ENCODE results near the gene ATP9B.
"Not testable (repeated sequence)": the region's sequence is repeated elsewhere in the genome, so short reads cannot be mapped to it uniquely, and the experiment has no call there.

ATP9B gene

DNA sequence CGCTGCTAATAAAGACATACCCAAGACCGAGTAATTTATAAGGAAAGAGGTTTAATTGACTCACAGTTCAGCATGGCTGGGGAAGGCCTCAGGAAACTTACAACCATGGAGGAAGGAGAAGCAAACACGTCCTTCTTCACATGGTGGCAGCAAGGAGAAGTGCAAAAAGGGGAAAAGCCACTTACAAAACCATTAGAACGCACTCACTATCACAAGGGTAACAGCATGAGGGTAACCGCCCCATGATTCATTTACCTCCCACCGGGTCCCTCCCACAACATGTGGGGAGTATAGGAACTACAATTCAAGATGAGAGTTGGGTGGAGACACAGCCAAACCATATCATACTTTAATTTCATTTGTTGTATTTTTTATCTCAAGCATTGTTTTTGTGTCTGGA lies 67.5 kb downstream of the ATP9B start:
- DNase-seq = peak; percentile 53

DNA sequence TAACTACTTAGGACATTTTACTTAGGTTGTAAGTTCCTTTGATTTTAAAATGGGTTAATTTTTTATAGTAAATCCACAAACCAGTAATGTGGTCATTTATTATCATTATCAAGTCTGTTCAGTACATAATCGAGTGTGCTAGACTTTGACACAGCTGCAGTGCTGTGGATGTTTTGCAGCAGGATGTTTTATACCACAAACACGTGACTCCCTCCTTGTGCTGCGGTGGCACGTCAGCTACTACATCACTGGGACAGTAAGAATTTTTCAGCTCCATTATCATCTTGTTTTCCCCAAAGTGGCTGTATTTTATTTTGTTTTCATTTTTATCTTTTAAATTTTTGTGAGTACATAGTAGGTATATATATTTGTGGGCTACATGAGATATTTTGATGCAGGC lies 70.0 kb downstream of the ATP9B start:
- no peak for DNase-seq

DNA sequence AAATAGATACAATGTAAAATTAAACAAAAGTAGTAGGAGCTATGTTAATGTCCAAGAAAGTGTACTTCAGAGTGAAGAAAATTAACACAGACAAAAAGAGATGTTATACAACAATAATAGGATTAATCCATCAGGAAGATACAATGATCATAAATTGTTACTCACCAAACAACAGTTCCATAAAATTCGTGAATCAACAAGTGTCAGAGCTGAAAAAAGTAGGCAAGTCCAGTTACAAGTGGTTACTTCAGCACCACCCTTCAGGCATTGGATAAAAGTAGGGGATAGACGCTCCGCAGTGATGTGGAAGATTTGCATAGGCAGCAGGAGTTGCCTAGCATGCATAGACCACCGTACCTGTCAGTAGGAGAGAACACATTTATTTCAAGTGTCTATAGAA lies 77.8 kb downstream of the ATP9B start:
- no peak for DNase-seq

DNA sequence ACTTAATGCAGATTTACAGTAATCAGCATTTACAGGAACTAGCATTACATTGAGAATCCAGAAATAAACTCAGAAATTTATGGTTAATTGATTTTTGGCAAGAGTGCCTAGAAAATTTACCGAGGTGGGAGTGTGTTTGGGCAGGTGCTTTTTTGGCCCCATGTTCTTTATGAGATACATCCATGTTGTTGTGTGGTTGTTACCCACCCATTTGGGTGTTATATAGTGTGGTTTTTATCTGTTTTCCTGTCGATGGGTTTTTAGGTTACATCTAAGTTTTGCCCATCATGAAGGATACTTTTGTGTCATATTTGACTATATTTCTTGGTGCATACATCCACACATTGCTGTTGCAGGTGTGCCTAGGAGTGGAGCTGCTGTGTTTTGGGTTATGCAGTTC lies 82.0 kb downstream of the ATP9B start:
- no peak for DNase-seq

DNA sequence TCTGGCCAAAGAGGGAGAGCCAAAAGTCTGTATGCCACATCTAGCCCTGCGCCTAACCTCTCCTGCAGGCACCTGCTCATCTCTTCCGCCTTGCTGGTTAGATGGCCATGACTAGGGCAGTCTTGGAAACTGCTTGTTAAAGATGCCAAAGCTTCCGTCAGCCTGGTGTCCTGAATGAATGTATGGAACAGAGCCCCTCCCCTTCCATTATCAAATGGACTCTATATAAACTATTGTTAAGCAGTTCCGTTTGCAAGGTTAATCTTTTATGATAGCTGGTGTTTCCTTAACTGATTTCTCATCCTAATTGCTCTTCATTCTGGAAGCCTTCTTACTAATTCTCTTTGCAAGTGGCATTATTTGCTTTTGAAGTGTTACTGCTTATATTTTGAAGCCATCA lies 87.1 kb downstream of the ATP9B start:
- DNase-seq = no peak

DNA sequence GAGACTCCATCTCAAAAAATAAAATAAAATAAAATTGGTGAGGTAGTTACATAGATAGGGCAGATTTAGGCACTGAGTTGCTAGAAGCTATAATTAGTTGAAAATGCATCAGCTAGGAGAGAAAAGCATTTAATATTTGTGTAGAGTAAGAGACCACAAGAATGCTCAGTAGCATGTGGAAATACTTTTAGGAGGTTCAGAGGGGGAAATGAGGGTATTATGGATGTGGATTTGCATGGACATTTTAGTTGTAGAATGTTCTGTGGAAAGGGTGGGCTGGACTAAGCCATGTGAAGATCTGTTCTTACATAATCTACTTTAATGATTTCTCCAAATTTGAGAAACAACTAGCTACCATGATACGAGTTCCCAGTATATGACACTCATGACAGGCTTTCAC lies 95.5 kb downstream of the ATP9B start:
- no peak for DNase-seq

DNA sequence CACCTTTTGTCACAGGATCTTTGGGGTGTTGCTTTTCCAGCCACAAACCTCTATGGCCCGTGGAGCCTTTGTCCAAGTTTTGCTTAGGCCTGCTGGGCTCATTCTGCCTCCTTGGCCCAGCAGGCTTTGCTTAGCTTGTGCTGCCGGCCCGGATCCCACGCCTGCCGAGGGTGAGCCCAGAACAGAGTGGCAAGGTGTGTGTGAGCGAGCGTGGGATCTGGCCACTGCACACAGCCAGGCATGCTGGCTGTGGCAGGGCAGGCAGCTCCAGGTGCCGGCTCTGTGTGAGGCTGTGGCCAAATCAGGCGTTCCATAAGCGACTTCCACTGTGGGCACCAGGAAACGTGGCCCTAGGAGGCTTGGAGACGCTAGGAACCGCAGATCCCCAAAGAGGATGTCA lies 97.5 kb downstream of the ATP9B start:
- DNase-seq = no peak

DNA sequence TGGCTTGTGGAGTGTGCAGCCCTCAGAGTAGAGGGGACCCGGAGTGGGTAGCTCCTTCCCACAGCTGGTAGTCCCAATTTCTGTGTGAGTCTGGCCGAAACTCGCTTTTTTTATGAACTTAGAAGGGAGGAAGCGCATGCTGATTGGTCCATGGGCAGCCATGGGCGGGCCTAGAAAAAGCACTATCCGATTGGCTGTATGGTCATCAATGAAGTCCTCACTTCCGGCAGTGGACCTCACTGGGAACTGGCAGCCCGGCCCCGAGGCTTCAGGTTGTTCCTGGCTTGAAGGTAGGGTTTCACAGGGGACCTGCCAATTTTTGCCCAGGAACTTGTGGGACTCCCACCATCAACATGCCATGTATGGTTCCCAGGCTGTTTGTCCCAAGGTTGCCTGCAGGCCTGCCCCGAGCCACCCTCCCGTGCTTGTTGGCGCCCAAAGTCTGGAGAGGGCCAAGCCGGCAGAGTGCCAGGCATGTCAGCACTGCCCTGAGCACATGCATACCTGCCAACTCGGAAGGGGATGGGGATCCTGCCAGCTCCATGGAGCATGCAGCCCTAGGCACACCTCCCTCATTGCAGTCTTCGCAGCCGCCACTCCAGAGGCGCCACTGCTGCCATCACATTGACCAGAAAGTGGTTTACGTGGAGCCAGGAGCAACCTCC lies 98.5 kb downstream of the ATP9B start:
- DNase-seq = no peak

DNA sequence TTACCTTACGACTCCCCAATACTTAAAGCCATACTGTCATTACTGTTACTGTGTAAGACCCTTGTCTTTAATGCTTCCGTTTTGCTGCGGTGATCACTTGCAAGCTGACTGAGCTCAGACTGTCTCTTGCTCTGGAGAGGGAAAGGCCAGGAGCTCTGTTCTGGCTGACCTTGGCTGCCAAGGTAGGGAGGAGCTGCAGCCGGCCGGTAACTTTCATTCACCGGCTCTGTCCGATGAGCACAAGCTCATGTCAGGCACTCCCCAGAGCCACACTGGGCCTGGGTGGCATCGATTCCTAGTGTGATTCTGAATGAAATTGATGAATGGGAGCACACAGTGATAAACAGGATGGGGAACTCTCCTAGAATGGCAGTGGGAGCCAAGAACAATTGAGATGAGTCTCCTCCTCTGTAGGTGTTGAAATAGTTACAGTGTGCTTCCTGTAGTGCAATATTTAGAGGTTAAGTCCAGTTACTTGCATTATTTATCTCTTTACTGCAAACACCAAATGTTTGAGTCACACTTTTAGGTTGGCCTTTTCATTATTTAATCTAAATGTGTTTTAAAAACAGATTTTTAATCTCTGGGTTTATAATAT lies 100.9 kb downstream of the ATP9B start:
- peak; percentile 17 for DNase-seq

DNA sequence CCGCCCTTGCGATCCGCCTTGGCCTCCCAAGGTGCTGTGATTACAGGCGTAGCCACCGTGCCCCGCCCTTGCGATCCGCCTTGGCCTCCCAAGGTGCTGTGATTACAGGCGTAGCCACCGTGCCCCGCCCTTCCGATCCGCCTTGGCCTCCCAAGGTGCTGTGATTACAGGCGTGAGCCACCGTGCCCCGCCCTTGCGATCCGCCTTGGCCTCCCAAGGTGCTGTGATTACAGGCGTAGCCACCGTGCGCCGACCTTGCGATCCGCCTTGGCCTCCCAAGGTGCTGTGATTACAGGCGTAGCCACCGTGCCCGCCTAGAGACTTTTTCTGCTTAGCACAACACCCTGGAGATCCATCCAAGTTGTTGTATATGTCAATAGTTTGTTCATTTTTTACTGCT lies 103.1 kb downstream of the ATP9B start:
- DNase-seq = not testable (repeated sequence)

DNA sequence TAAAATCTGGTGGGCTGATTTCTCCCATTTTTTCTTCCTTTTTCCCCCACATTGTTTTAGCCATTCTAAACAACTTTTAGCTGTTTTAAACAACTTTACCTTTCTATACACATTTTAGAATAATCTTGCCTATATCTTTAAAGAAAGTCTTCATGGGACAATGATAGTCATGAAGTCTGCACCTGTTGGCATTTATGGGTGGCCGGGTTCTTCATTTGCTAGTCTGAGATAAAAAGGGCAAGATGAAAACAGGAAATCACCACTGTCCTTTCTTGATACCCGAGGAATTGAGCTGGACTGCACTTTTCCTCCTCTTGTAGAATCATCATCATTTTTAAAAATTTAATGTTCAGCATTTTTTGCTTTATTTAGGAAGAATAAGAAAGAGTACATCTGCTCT lies 104.5 kb downstream of the ATP9B start:
- no peak for DNase-seq

DNA sequence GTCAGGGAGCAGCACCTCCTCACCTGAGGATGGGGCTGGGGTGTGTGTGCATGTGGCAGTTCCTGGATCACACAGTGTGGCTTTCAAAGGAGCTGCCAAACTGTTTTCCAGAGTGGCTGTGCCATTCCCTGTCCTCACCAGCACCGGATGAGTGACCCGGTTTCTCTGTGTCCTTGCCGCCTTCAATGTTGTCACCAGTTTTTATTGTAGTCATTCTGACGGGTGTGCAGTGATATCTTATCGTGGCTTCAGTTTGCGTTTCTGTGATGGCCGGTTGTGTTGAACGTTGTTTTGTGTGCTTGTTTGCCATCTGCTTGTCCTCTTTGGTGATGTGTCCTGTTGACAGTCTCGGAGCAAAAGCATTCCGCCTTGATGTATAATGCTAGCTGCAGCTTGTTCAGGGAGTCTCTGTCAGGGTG lies 108.9 kb downstream of the ATP9B start:
- no peak for DNase-seq

DNA sequence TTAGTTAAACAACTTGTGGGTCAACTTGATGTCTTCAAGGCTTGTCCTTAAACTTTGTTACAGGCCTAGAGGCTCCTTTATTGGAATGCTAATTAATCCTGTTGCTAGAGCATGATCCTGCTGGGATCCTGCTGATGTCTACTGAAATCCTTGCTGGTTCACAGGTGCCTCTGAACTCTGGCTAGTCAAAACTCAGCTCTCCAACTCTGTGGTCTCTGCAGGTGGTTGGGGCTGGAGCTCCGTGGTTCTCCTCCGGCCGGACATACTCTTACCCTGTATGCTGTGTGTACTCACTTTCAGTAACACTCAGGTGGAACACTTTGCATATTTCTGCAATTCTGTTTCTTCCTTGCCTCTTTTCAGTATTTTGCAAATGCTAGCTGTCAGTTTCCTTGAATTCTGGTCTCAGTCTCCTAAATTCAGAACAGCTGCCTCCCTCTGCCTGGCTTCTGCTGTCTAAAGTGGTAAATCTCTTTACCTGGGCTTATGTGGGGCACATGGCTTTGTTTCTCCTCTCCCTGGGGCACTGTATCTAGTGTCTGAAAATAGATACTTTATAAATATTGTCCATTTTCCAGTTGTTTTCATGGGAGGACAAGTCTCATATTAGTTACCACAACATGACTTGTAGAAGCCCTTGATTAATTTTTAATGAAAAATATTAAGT lies 113.0 kb downstream of the ATP9B start:
- no peak for DNase-seq

DNA sequence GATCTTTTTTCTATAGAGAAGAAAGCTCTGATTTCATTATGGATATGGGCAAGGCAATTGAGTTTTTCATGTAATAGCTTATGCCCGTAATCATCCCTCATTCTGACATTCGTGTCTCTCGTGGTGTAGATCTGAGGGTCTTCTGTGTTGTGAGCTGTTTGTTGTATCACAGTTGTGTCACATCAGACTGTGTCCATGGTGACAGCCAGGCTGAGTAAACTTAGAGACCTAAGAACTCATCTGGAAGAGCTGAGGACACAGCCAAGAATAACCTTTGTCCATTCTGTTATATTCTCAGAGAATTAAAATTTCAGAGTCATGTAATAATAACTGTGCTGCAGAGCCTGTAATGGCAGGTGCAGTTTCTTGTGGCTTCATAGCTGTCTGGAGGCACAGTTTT lies 116.5 kb downstream of the ATP9B start:
- no peak for DNase-seq

DNA sequence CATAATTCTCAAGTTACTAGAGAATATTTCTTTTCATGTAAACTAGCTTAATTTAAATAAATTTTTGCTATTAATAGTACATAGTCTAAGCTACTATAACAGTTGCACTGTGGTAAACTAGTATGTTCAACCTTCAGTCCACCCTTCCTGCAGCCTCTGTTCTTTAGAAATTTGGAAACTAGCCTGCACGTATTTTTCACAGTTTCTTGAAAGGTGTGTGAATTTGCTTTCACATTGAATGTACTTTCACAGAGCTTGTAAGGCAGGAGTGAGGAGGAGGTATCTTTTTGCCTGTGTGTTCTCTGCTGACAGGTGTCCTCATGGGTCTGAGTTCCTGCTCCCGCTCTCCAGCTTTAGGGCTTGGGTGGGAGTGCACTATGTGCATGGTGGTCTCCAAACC lies 117.5 kb downstream of the ATP9B start:
- no peak for DNase-seq

DNA sequence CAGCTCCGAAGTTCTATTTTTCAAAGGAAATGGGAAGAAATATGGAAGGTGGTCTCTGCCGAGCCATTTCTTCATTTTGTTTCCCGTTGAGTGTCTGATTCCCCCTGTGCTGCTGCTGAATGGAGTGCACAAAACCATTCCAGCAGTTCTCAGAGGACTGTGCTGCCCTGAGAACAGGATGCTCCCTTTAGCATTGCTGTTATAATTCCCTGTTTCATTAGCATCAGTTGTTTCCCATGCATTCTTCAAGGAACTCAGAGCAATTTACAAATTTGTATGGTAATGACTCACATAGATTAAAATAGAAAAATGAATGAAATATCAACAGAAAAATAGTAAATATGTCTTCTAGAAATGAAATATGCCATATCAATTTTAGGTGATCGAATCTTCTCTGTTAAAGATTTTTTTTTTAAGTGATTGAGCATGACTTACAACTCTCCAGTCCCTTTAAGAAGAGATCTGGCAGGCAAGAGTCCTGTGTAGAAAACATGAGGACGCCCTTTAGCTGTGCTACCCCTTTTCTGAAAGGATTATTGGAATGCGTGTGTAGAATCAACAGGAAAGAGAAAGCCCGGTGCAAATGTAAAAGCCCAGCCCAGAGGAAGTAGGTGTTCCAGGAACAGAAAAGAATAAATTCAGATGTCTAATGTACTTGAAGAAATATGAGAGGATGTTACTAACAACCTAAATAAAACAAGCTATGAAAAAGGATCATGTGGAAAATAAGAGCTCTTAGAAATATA lies 118.5 kb downstream of the ATP9B start:
- no peak for DNase-seq

DNA sequence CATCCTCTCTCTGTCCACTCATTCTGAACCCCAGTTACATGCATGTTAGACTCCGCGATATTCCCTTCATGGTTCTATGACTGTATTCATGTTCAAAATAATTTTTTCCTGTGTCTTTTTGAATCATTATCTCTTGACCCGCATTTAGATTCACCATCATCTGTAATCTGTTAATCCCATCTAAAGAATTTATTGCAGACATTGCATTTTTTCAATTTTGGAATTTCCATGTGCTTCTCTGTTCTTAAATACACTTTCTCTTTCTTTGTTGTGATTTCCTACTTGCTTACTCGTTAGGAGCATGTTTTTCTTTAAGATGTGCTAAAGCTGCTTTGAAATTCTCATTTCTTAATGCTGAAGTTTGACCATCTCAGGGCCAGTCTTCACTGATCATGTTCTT lies 122.2 kb downstream of the ATP9B start:
- DNase-seq = no peak

DNA sequence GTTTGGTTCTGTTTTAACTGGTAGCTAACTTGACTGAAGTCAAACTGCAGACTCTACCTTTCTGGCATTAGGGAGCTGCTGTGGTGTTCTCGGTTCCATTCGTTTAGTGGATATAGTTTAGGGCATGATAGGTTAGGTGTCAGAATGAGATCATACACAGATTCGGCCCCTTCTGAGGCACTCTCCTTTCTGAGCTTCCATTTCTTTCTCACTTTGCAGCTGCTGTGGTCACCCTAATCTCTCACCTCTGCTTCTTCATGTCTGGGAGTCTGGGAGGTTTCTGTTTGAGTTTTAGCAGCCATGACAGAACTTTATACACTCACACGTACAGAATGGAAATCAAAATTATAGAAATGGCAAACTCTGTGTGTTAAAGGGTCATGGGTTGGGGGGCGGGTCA lies 122.8 kb downstream of the ATP9B start:
- DNase-seq = no peak

DNA sequence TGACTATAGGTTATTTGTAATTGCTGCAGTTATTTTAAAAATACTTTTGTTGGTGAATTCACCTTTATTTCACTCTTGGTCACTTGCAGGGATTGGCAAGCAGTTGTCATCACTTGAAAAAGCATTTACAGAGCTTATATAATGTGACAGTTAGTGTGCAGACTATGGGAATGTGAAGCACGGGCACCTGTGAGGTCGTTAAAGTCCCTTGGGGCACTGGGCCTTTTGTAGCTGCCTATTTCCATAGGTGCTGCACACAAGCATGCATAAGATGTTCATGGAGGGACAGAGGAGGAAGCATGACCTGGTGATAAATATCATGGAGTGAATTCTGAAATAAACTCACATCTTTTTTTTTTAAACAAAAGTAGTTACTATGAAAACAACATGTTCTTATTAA lies 124.6 kb downstream of the ATP9B start:
- no peak for DNase-seq

DNA sequence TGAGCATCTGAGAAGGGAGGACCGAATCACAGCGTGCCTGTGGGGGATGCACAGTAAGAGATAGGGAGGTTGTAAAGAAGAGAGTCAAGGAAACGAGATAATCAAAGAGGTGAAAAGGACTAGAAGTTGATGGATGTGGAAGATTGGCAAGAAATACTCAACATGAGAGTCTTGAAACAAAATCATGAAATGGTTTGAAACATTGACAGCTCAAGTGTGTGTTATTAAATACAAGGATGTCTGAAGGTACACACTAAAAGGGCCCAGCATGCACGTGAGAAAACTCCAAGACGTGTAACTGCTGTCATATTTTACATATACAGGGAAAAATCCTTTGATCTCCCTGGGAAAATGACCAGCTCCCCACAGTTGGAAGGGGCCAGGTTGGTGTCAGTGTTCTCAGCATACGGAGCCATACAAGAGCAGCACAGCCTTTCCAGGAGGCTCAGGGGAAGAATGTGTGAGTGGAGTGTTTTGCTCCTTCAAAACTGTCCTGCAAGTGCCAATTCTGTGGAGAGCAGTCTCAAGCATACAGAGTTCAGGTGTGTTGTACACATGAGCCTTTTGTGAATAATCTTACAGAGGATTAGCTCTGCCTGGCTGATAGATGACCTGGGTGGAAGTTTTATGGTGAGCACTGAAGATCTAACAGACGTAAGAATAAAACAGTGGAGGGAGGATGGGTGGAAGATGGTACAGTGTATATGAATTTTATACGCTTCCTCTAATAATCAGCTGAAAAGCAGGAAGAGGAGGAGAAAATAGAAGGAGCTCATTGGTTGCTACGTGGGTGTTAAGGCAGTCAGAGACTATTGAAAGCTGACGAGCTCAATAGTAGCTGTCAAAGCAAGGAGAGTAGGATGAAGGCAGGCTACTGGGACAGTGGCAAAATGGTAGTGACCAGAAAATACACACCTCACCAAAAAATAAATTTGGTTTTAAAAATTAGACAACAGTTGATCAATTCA lies 126.8 kb downstream of the ATP9B start:
- DNase-seq = no peak

DNA sequence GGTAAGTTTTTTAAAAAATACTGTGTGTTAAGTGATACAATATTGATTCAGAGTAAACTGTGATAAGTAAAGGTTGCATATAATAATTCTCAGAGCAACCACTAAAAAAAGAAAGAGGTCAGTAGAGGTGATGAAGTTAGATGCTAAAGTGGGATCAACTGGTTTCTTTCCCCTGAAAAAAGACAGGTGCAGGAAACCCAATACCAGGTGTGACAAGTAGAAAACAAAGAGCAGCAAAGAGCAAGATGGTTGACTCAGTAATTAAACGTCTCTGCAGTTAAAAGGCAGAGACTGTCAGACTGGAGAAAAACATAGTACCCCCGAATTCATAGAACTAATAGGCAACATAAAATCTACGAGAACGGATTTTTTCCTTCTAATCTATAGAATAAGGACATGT lies 128.3 kb downstream of the ATP9B start:
- DNase-seq = no peak

DNA sequence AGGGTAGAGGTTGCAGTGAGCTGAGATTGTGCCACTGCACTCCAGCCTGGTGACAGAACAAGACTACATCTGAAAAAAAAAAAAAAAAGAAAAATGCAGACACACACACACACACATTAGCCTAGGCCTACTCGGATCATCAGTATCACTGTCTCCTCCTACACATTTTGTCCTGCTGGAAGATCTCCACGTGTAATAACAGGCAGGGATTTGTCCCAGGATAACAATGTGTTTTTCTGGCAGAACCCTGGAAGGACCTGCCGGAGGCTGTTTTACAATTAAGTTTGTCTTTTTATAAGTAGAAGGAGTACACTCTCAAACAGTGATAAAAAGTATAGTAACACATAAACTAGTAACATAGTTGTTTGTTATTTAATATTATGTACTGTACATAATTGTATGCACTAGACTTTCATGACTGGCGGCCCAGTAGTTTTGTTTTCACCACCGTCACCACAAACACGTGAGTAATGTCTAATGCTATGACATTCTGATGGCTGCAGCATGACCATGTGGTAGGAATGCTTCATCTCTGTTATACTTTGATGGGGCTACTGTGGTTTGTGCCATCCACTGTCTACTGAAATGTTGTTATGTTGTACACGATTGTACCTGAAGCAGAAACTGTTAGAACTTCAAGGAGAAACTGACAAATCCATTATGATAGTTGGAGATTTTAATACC lies 130.6 kb downstream of the ATP9B start:
- no peak for DNase-seq

Measured in MV-4-11 (cell line).